ENCODE results near the gene DEUP1.

DEUP1 gene

GRCh38 chr11:93394488-93394887, 63.9 kb downstream of the DEUP1 start:
- Mint-ChIP-seq H3K27ac (no peak overlapping the region), H3K36me3 (ENCODE audit: low read depth) (no peaks in the 10 kb centered on the region), H3K4me1 (no peaks in the 10 kb centered on the region), H3K4me3 (no peak overlapping the region), H3K9me3 (no peaks in the 10 kb centered on the region), H3K27me3 (ENCODE audit: low read depth) (no peaks in the 10 kb centered on the region)
- TF ChIP-seq CTCF (IDR thresholded peaks at IDR 0.05; ENCODE audit: unreplicated experiment in 3 of 3) = no peak

GRCh38 chr11:93396316-93396715, 65.8 kb downstream of the DEUP1 start:
- no peaks in the 10 kb centered on the region for H3K27me3 Mint-ChIP-seq (ENCODE audit: low read depth)
- H3K27ac Mint-ChIP-seq = no peak overlapping the region
- no peak overlapping the region for H3K4me3 Mint-ChIP-seq
- no peaks in the 10 kb centered on the region for H3K36me3 Mint-ChIP-seq (ENCODE audit: low read depth)
- TF ChIP-seq CTCF (IDR thresholded peaks at IDR 0.05; ENCODE audit: unreplicated experiment in 3 of 3) = no peak
- H3K4me1 Mint-ChIP-seq = no peaks in the 10 kb centered on the region
- no peaks in the 10 kb centered on the region for H3K9me3 Mint-ChIP-seq

- TF ChIP-seq CTCF (IDR thresholded peaks at IDR 0.05; ENCODE audit: unreplicated experiment in 3 of 3) = no peak
- Mint-ChIP-seq H3K27me3 (ENCODE audit: low read depth) (no peaks in the 10 kb centered on the region), H3K36me3 (ENCODE audit: low read depth) (no peaks in the 10 kb centered on the region), H3K9me3 (no peaks in the 10 kb centered on the region), H3K27ac (no peak overlapping the region), H3K4me3 (no peak overlapping the region), H3K4me1 (no peaks in the 10 kb centered on the region)
Observed at GRCh38 chr11:93403930-93404329, 73.4 kb downstream of the DEUP1 start.

- no peak overlapping the region for H3K4me3 Mint-ChIP-seq
- H3K36me3 Mint-ChIP-seq (ENCODE audit: low read depth) = no peaks in the 10 kb centered on the region
- H3K27ac Mint-ChIP-seq = no peak overlapping the region
- no peaks in the 10 kb centered on the region for H3K4me1 Mint-ChIP-seq
- no peaks in the 10 kb centered on the region for H3K27me3 Mint-ChIP-seq (ENCODE audit: low read depth)
- no peaks in the 10 kb centered on the region for H3K9me3 Mint-ChIP-seq
- no peak for TF ChIP-seq CTCF (IDR thresholded peaks at IDR 0.05; ENCODE audit: unreplicated experiment in 3 of 3)
Observed at GRCh38 chr11:93407777-93408401, 77.3 kb downstream of the DEUP1 start.

- no peak overlapping the region for H3K4me3 Mint-ChIP-seq
- H3K4me1 Mint-ChIP-seq = no peaks in the 10 kb centered on the region
- TF ChIP-seq CTCF (IDR thresholded peaks at IDR 0.05; ENCODE audit: unreplicated experiment in 3 of 3) = no peak
- H3K27ac Mint-ChIP-seq = no peak overlapping the region
- H3K36me3 Mint-ChIP-seq (ENCODE audit: low read depth) = no peaks in the 10 kb centered on the region
- H3K9me3 Mint-ChIP-seq = no peaks in the 10 kb centered on the region
- H3K27me3 Mint-ChIP-seq (ENCODE audit: low read depth) = no peaks in the 10 kb centered on the region
Observed at GRCh38 chr11:93410441-93410840, 79.9 kb downstream of the DEUP1 start.

GRCh38 chr11:93411705-93412104, 81.2 kb downstream of the DEUP1 start:
- no peaks in the 10 kb centered on the region for H3K36me3 Mint-ChIP-seq (ENCODE audit: low read depth)

More at GRCh38 chr11:93411705-93412104, 81.2 kb downstream of the DEUP1 start:
- no peak for TF ChIP-seq CTCF (IDR thresholded peaks at IDR 0.05; ENCODE audit: unreplicated experiment in 3 of 3)
- Mint-ChIP-seq H3K27ac (no peak overlapping the region), H3K9me3 (peaks cover 3% of the 10 kb centered on the region), H3K4me3 (no peak overlapping the region), H3K27me3 (ENCODE audit: low read depth) (no peaks in the 10 kb centered on the region), H3K4me1 (no peaks in the 10 kb centered on the region)
